Activated CD4-positive, alpha-beta T cell treated with anti-CD3 and anti-CD28 coated beads, Interleukin-2, amount 10 ng/mL, durations not matched to agents 7 days and 5 days (primary cell): ENCODE results near the gene SLC16A7. TPM values are rescaled to one million over a fixed set of nuclear protein-coding genes. Genes with fewer than 3 reads are reported as not detected.
A peak's percentile ranks its signal among the peaks of the same experiment; 100 is the strongest.

Experiments
- CTCF ChIA-PET: fragments of 350-600 bp; sonication (Branson Sonifier 250); formaldehyde crosslinking; loops from one replicate; lab custom pipeline; 2021; ENCODE audit warnings: antibody characterized with exemption; lab: Charles Lee
- POLR2A ChIA-PET: fragments of 350-600 bp; sonication (Branson Sonifier 250); formaldehyde crosslinking; loops from one replicate; lab custom pipeline; 2021; ENCODE audit warnings: antibody characterized with exemption; lab: Charles Lee
- DNase-seq: peaks from one replicate; pipeline ENCODE4 v3.0.0-alpha.2; 2020
- H3K27ac Mint-ChIP-seq: one replicate; pipeline ENCODE4 v1.8.0; 2021; ENCODE audit warnings: mild to moderate bottlenecking, moderate library complexity, mixed read lengths
- H3K27me3 Mint-ChIP-seq: one replicate; pipeline ENCODE4 v1.8.0; 2021; ENCODE audit warnings: mixed read lengths
- H3K36me3 Mint-ChIP-seq: one replicate; pipeline ENCODE4 v1.8.0; 2021; ENCODE audit warnings: low read depth, mixed read lengths
- H3K4me1 Mint-ChIP-seq: one replicate; pipeline ENCODE4 v1.8.0; 2021; ENCODE audit warnings: mixed read lengths
- H3K4me3 Mint-ChIP-seq: one replicate; pipeline ENCODE4 v1.8.0; 2021; ENCODE audit warnings: mild to moderate bottlenecking, moderate library complexity, mixed read lengths
- H3K9me3 Mint-ChIP-seq: one replicate; pipeline ENCODE4 v1.8.0; 2021; ENCODE audit warnings: mixed read lengths
- total RNA-seq, 2 experiments: library from RNA; stranded (reverse); gene quantifications; one replicate each; pipeline ENCODE4 v1.2.3, GENCODE V29; 2021

The SLC16A7 gene
- total RNA-seq, 2 experiments from 2014 or later: 41.9 to 46.7 TPM

DNA sequence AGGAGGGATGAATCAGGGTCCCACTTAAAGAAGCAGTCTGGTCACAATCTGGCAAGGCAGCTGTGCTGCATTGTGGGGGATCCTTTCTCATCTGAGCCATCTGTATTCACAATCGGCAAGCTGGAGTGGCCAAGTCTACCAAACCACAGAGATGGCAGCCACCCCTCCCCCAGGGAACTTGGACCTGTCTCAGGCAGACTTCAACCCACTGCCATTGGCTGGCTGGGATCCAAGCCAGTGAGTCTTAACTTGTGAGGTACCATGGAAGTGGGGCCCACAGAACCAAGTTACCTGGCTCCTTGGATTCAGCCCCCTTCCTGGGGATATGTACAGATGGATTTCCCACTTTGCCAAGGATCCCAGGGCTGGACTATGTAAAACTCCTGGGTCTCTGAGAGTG, 196.8 kb downstream of the SLC16A7 start:
- DNase-seq: no peak
- CTCF ChIA-PET: no interaction called here
- Mint-ChIP-seq H3K4me1 (no peaks in the 10 kb centered on the region), H3K4me3 (no peak overlapping the region), H3K27ac (no peak overlapping the region), H3K36me3 (peaks cover 42% of the 10 kb centered on the region), H3K27me3 (no peaks in the 10 kb centered on the region), H3K9me3 (peaks cover 34% of the 10 kb centered on the region)
- POLR2A ChIA-PET: no interaction called here

DNA sequence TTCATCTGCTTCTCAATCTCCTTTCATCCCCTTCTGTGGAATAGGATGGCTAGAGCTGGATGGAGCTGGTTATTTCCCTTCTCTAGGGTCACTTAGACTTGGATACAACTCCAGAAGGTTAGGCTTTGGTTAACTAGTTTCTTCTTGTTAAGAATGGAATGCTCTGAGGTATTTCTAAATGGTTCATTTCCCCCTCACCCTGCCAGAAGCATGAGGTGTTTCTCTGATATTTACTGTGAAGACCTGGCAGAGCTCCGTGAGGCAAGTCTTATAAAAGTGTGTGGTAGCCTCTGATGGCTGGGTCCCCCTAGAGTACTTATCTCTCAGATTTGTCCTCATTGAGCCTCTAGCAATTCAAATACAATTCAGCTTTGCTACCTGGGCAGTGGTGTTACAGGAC, 207.9 kb downstream of the SLC16A7 start:
- POLR2A ChIA-PET: no interaction called here
- H3K4me3 Mint-ChIP-seq: no peak overlapping the region
- DNase-seq: no peak
- CTCF ChIA-PET: no interaction called here
- H3K27me3 Mint-ChIP-seq: no peaks in the 10 kb centered on the region
- no peak overlapping the region for H3K27ac Mint-ChIP-seq
- H3K4me1 Mint-ChIP-seq: no peaks in the 10 kb centered on the region
- H3K9me3 Mint-ChIP-seq: peaks cover 19% of the 10 kb centered on the region
- H3K36me3 Mint-ChIP-seq: no peaks in the 10 kb centered on the region

DNA sequence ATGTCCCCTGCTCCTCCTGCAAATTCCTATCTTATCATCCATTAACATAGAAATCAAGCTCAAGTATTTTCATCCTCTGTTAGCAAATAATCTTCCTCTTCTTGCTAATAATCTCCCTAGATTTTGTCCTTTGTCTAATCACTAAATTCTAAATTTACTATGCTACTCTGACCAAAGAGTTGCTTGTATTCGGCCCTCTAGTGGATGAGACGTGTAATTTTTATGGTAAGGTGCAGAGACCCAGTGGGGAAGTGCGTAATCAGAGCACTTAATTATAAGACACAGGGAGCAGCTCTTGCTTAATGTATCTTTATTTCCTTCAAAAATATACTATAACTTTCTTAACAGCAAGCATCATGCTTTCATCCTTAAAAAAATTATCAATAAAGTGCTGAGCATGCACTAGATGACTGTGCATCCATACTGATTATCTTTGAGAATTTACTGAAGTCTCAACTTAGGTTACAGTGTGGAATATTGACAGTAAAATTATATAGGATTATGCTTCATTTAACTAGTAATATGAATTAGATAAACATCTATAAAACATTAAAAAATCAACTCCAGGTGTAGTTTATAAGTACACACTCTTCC, 212.6 kb downstream of the SLC16A7 start:
- no peak overlapping the region for H3K27ac Mint-ChIP-seq
- no peaks in the 10 kb centered on the region for H3K4me1 Mint-ChIP-seq
- ChIA-PET POLR2A (no interaction called here), CTCF (no interaction called here)
- H3K9me3 Mint-ChIP-seq: no peaks in the 10 kb centered on the region
- peak; percentile 25 for DNase-seq
- H3K27me3 Mint-ChIP-seq: peaks cover 4% of the 10 kb centered on the region
- no peaks in the 10 kb centered on the region for H3K36me3 Mint-ChIP-seq
- H3K4me3 Mint-ChIP-seq: no peak overlapping the region

DNA sequence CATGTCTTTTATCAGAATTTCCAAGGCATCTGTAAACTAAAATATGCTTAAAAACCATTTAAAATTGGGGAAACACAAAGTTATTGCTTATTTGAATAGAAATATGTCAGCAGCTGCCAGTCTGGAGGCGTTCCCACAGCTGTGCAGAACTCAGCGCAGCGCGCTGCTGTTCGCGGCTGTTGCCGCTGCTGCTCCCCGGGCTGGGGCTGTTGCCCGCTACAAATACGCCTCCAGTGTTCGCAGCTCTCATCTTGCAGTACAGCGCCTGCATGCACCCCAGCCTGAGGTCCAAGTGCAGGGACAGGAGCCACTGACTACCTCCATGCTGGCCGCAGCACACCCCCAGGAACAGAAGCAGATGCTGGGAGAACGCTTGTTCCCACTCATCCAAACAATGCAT, 216.2 kb downstream of the SLC16A7 start:
- CTCF ChIA-PET: no interaction called here
- DNase-seq: no peak
- POLR2A ChIA-PET: no interaction called here

DNA sequence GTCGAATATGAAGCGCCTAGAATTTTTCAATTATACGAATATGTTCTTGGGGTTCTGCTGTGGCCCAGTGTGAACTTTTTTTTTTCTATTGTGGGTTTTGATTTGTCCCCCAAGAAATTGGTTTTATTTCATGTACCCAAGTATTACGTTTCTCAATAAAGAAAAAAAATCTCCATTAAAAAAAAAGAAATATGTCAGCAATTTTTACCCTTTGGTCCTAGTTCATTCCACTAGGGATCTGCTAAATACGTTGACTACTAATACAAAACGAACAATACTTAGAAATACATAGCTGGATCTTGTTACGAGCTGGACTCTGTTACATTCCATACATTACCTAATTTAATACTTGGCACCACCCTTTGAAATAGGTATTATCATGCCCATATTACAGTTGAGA, 216.9 kb downstream of the SLC16A7 start:
- H3K27me3 Mint-ChIP-seq: peaks cover 4% of the 10 kb centered on the region
- POLR2A ChIA-PET: no interaction called here

More for the DNA sequence above, 216.2 kb downstream of the SLC16A7 start:
- Mint-ChIP-seq H3K36me3 (no peaks in the 10 kb centered on the region), H3K4me1 (no peaks in the 10 kb centered on the region), H3K9me3 (no peaks in the 10 kb centered on the region), H3K27me3 (peaks cover 4% of the 10 kb centered on the region), H3K27ac (no peak overlapping the region), H3K4me3 (no peak overlapping the region)

DNA sequence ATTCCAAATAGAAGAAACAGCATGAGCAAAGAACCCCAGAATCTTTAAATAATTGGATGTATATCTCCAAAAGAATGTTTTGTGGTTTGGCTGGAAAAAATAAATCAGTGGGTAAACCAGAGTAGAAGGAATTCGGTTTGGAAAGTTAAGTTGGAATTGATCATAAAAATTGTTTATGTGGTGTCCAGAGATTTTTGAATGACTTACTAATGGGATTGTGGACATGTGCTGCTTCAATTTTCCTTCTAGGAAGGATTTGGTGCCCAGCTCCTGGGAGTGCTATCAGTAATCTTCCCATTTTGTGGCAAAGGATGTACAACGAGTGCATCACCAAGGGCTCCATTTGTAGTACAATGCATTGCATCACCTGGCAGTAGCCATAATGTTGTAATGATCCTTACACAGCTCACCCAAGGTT, 224.8 kb downstream of the SLC16A7 start:
- POLR2A ChIA-PET: no interaction called here
- Mint-ChIP-seq H3K4me1 (peaks cover 4% of the 10 kb centered on the region), H3K27me3 (no peaks in the 10 kb centered on the region), H3K36me3 (no peaks in the 10 kb centered on the region), H3K4me3 (no peak overlapping the region), H3K9me3 (peaks cover 2% of the 10 kb centered on the region), H3K27ac (no peak overlapping the region)
- CTCF ChIA-PET: no interaction called here
- no peak for DNase-seq

More for the DNA sequence above, 216.9 kb downstream of the SLC16A7 start:
- no peaks in the 10 kb centered on the region for H3K4me1 Mint-ChIP-seq
- H3K4me3 Mint-ChIP-seq: no peak overlapping the region
- DNase-seq: no peak
- no peak overlapping the region for H3K27ac Mint-ChIP-seq
- CTCF ChIA-PET: no interaction called here
- H3K9me3 Mint-ChIP-seq: no peaks in the 10 kb centered on the region
- H3K36me3 Mint-ChIP-seq: no peaks in the 10 kb centered on the region

DNA sequence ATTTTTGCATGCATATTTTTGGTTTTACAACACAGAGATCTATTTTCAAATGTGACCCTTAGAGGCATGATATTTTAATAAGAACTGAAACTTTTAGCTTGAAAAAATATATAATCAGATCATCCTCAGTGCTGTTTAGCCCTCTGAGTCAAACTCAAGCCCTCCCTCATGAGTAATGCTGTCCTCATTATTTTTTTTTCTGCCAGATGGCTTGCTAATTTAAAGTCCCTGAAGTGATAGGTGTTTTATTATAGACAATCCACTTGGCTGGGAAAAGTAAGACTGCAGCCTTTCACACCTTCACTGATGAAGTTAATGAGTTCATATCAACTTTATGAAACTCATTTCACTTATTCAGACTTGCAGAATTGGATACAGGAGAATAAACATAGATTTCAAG, 227.7 kb downstream of the SLC16A7 start:
- Mint-ChIP-seq H3K36me3 (no peaks in the 10 kb centered on the region), H3K4me3 (no peak overlapping the region), H3K27me3 (no peaks in the 10 kb centered on the region), H3K27ac (no peak overlapping the region), H3K4me1 (peaks cover 3% of the 10 kb centered on the region), H3K9me3 (peaks cover 2% of the 10 kb centered on the region)
- POLR2A ChIA-PET: no interaction called here
- CTCF ChIA-PET: interaction anchor here (0.6 kb wide), 1 partner anchor 684 kb away, joined by 3 read pairs; no protein-coding TSS in a partner anchor
- DNase-seq: no peak

DNA sequence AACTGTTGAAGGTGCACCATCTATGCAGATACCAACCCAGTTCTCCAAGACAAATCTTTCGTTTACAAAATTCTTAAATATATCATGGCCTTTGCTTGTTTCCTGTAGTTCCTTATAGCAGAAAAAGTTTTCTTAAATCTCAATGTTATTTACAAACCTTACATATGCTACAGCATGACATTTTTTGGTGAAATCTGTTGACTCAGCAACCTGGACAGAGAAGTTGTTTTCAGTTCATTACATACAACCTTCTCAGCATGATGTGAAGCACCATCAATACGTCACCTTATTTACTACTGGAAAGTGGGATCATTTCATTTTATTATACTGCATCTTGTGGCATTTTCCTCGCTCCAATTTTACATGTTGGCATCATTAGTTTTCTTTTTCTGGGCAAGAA, 231.9 kb downstream of the SLC16A7 start:
- H3K27me3 Mint-ChIP-seq: no peaks in the 10 kb centered on the region
- no peaks in the 10 kb centered on the region for H3K4me1 Mint-ChIP-seq
- CTCF ChIA-PET: no interaction called here
- DNase-seq: no peak
- H3K9me3 Mint-ChIP-seq: no peaks in the 10 kb centered on the region
- POLR2A ChIA-PET: no interaction called here
- H3K4me3 Mint-ChIP-seq: no peak overlapping the region
- no peak overlapping the region for H3K27ac Mint-ChIP-seq
- H3K36me3 Mint-ChIP-seq: no peaks in the 10 kb centered on the region

DNA sequence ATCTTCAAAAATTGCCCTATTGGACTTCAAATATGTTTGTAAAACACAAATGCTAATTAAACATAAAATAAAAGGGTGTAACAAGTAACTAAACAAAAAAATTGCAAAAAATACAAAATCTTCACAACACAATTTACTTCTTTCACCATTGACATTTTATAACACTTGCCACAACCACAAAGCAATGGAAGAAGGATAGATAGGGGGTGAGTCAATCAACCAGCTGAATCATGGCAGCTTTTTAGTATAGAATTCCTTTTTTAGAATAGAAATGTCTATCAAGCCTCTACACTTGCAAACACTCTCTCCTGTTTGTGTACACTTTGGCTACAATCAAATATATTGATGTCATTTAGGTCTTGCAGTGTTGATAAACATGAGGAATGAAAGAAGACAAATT, 232.7 kb downstream of the SLC16A7 start:
- DNase-seq: no peak
- no peak overlapping the region for H3K27ac Mint-ChIP-seq
- CTCF ChIA-PET: no interaction called here
- H3K36me3 Mint-ChIP-seq: no peaks in the 10 kb centered on the region
- no peak overlapping the region for H3K4me3 Mint-ChIP-seq
- POLR2A ChIA-PET: no interaction called here
- no peaks in the 10 kb centered on the region for H3K9me3 Mint-ChIP-seq
- no peaks in the 10 kb centered on the region for H3K27me3 Mint-ChIP-seq
- no peaks in the 10 kb centered on the region for H3K4me1 Mint-ChIP-seq

DNA sequence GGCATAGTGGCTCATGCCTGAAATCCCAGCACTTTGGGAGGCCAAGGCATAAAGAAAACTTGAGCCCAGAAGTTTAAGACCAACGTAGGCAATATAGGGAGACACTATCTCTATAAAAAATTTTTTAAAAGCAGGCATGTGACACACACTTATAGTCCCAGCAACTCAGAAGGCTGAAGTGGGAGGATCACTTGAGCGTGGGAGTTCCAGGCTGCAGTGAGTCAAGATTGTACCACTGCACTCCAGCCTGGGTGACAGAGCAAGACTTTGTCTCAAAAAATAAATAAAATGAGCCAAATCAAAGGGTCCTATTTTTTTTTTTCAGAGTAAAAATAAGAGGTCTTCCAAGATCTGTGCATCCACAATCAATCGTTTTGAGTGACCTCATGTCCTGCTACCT, 237.6 kb downstream of the SLC16A7 start:
- no peaks in the 10 kb centered on the region for H3K9me3 Mint-ChIP-seq
- CTCF ChIA-PET: no interaction called here
- POLR2A ChIA-PET: no interaction called here
- no peak overlapping the region for H3K4me3 Mint-ChIP-seq
- no peak for DNase-seq
- H3K36me3 Mint-ChIP-seq: no peaks in the 10 kb centered on the region
- H3K4me1 Mint-ChIP-seq: no peaks in the 10 kb centered on the region
- H3K27me3 Mint-ChIP-seq: no peaks in the 10 kb centered on the region
- H3K27ac Mint-ChIP-seq: no peak overlapping the region

DNA sequence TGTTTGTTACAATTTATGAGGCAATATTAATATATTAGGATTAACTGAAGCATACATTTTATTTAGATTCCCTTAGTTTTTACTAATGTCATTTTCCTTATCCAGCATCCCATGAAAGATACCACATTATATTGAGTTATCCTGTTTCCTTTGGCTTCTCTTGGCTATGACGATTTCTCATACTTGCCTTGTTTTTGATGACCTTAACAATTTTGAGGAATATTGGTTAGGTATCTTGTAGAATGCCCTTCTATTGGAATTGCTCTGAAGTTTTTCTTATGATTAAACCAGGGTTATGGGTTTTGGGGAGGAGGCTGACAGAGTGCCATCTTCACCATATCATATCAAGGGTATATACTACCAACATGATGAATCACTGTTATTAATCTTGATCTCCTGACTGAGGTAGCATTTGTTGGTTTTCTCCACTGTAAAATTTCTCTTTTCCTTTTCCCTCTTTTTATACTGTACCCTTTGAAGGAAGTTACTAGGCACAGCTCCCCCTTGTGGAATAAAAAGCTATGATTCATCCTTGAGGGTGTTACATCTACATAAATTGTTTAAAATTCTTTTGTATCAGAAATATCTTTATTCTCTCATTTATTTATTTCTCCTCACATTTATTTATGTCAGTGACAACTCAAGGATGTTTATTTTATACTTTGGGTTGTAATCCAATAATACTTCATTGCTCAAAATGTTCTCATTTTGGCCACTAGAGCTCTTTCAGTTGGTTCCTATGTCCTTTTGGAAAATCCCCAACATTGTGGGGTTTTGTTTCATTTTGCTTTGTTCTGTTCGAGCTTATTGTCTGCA, 239.0 kb downstream of the SLC16A7 start:
- H3K9me3 Mint-ChIP-seq: no peaks in the 10 kb centered on the region
- POLR2A ChIA-PET: no interaction called here
- DNase-seq: peak; percentile 18
- no peak overlapping the region for H3K27ac Mint-ChIP-seq
- peaks cover 2% of the 10 kb centered on the region for H3K27me3 Mint-ChIP-seq
- no peaks in the 10 kb centered on the region for H3K36me3 Mint-ChIP-seq
- CTCF ChIA-PET: interaction anchor here (0.6 to 1.0 kb wide), 3 partner anchors 319 to 437 kb away, joined by 3 to 5 read pairs (median 3); no protein-coding TSS in a partner anchor
- H3K4me1 Mint-ChIP-seq: no peaks in the 10 kb centered on the region
- no peak overlapping the region for H3K4me3 Mint-ChIP-seq
